SKM-1 (cell line): ENCODE results near the gene BLTP2.

Experiments used
- DNase-seq: peaks from one replicate; lab custom pipeline; 2025; ENCODE audit not compliant: unreplicated experiment; lab: John Stamatoyannopoulos, UW

Gene BLTP2

DNA sequence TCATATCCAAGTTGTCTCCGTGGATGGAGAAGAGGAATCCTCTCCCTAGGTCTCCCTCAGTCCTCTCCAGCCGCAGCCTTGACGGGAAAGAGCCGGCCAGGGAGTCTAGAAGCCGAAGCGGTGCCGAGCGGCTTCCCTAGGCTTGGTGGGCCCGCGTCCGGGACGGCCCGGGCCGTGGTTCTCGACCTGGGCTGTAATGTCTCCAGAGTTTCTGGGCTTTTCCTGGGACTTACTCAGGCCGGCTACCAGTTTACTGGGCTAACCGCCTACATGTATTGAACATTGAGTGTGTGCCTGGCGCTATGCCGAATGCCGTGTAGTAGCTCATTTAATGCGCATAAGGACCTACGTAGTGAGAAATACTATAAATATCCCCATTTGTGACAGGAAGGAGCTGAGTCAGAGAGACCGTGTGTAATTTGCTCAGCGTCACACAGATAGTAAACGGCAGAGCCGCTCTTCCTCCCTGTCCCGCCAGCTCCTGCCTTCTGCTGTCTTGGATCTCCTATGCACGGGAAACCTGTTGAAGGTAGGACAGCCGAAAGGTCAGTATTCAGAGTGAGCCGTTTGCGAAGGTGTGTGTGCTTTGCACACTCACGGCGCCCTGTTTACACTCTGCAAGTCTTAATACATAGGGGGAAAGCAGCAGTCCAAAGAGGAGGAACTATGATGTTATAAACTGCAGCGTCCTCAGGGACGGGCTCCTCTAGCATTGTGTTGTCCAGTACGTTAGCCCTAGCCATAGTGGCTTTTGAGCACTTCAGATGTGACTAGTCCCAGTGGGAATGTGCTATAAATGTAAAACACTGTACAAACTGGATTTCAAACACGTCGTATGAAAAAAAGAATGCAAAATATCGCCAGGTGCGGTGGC lies 45.4 kb downstream of the BLTP2 start:
- DNase-seq = peak; percentile 74

GRCh38 chr17:28598799-28599310 lies 46.1 kb downstream of the BLTP2 start, which contains the start of gene SPAG5:
Gene SPAG5, minus strand, starts transcription at chr17:28599025. Its CDS starts 79 bp downstream, at chr17:28598946.
- peak; percentile 83 for DNase-seq

DNA sequence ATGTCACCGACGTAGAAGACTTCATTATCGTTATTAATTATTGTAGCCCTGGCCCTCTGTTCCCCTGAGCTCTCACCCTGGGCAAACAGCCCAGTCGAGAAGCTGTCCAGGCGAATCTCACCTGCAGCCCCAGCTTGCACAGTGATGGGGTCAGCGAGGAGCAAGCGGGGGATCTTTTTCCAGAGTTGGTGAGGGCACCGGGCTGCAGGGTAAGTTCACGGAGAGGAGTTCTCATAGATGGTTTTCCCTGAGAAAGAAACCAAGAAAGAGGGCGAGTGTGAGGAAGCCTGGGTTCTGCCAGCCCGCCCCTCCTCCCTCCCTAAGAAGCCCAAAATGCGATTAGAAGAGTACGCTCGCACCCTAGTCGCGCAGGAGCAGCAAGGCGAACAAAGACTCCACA lies 46.6 kb downstream of the BLTP2 start:
- DNase-seq = no peak

- no peak for DNase-seq
Measured at GRCh38 chr17:28597606-28598383, 47.2 kb downstream of the BLTP2 start.
